Transverse colon (tissue), 4 donors: Measurements from ENCODE around the gene LETM1. TPM values are rescaled to one million over a fixed set of nuclear protein-coding genes. Genes with fewer than 3 reads are reported as not detected.

Experiments
- DNase-seq: peaks from one replicate; pipeline ENCODE4 v3.0.0-alpha.2; 2019
- H3K27ac ChIP-seq, 4 donors: fragments of 200-600 bp; sonication (generic); 2 replicates each; pipeline ENCODE4 v1.5.1; 2016 to 2018; ENCODE audit warnings: inconsistent platforms in 4 of 4
- H3K27me3 ChIP-seq: fragments of 200-600 bp; sonication (generic); 2 replicates; pipeline ENCODE4 v1.5.1; 2017; ENCODE audit warnings: inconsistent platforms
- H3K36me3 ChIP-seq, 4 donors: fragments of 200-600 bp; sonication (generic); 2 replicates each; pipeline ENCODE4 v1.5.1; 2017 to 2019; ENCODE audit warnings: inconsistent platforms in 4 of 4
- H3K4me1 ChIP-seq, 4 donors: fragments of 200-600 bp; sonication (generic); 2 replicates each; pipeline ENCODE4 v1.5.1; 2017 to 2020; ENCODE audit warnings: inconsistent platforms in 4 of 4
- H3K4me3 ChIP-seq, 4 donors: fragments of 200-600 bp; sonication (generic); 1 replicate in 1 of 4; 2 replicates in 3 of 4; pipeline versions ENCODE4 v1.5.1 to v1.6.1; 2017 to 2019; ENCODE audit warnings: inconsistent platforms in 4 of 4
- H3K9me3 ChIP-seq, 2 donors: fragments of 200-600 bp; sonication (generic); 2 replicates each; pipeline ENCODE4 v1.5.1; 2017 to 2019; ENCODE audit warnings: inconsistent platforms in 2 of 2
- EP300 ChIP-seq: sonication (generic); formaldehyde crosslinking; IDR thresholded peaks from one replicate; pipeline ENCODE4 v1.6.1; 2017; ENCODE audit warnings: antibody characterized with exemption, low read depth
- POLR2A ChIP-seq: fragments of 450-650 bp; IDR thresholded peaks from one replicate; pipeline ENCODE4 v1.6.1; 2016; ENCODE audit warnings: antibody characterized with exemption, mild to moderate bottlenecking, moderate library complexity
- POLR2AphosphoS5 ChIP-seq, 3 donors: sonication (generic); formaldehyde crosslinking; IDR thresholded peaks; one replicate each; pipeline ENCODE4 v1.6.1; 2016; ENCODE audit warnings: antibody characterized with exemption in 3 of 3
- WGBS, 2 donors: methylation state at CpG; one replicate each; pipeline ENCODE4 v1.1.5; 2018; ENCODE audit warnings: low coverage in 1 of 2; 5-methylcytosine and 5-hydroxymethylcytosine counted together
- in situ Hi-C, 4 donors: fragments of 200-750 bp; cut with MboI; loops; one replicate each; pipeline versions ENCODE4 v1.15.0 to v1.15.1; 2017; ENCODE audit warnings: low sequenced_read_pairs in 3 of 4, low pct_ligation_motif_present in 1 of 4, low pct_unique_long_range_greater_than_20kb in 1 of 4
- intact Hi-C: fragments of 100-400 bp; cut with DNase I; formaldehyde crosslinking; loops from one replicate; pipeline ENCODE4 v1.15.1; 2023; ENCODE audit warnings: low total_unique reads
- total RNA-seq, 4 donors: library from RNA; depleted of rRNA; stranded (reverse); fragments of >200 nt; gene quantifications; one replicate each; pipeline ENCODE4 v1.1.0, GENCODE V29; 2016
- TF ChIP-seq, protein P1 (sequence below), 5 experiments: fragments of 200-600 bp in 3 of 5; fragments of 450-650 bp in 2 of 5; sonication (generic) in 3 of 5; IDR thresholded peaks; 1 replicate in 2 of 5; 2 replicates in 3 of 5; pipeline ENCODE4 v1.5.1; 2016 to 2017; ENCODE audit warnings: antibody characterized with exemption in 5 of 5, inconsistent platforms in 3 of 5, mild to moderate bottlenecking in 2 of 5, moderate library complexity in 1 of 5

LETM1 gene
- total RNA-seq, 4 donors from 2014 or later: 173 to 469 (median 243) TPM

- no peak for DNase-seq
- H3K27me3 ChIP-seq: no peaks in the 10 kb centered on the region
- no peak overlapping the region for H3K4me3 ChIP-seq
- H3K9me3 ChIP-seq: no peaks in the 10 kb centered on the region
- no peaks in the 10 kb centered on the region for H3K36me3 ChIP-seq
- peaks cover 13 to 63% (median 50%) of the 10 kb centered on the region in 4 donors for H3K4me1 ChIP-seq
- intact Hi-C loops: no loop called here
- TF ChIP-seq POLR2AphosphoS5 (IDR thresholded peaks at IDR 0.05) (no peak), EP300 (no peak), POLR2A (no peak)
- TF ChIP-seq, protein P1, sequence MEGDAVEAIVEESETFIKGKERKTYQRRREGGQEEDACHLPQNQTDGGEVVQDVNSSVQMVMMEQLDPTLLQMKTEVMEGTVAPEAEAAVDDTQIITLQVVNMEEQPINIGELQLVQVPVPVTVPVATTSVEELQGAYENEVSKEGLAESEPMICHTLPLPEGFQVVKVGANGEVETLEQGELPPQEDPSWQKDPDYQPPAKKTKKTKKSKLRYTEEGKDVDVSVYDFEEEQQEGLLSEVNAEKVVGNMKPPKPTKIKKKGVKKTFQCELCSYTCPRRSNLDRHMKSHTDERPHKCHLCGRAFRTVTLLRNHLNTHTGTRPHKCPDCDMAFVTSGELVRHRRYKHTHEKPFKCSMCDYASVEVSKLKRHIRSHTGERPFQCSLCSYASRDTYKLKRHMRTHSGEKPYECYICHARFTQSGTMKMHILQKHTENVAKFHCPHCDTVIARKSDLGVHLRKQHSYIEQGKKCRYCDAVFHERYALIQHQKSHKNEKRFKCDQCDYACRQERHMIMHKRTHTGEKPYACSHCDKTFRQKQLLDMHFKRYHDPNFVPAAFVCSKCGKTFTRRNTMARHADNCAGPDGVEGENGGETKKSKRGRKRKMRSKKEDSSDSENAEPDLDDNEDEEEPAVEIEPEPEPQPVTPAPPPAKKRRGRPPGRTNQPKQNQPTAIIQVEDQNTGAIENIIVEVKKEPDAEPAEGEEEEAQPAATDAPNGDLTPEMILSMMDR (IDR thresholded peaks at IDR 0.05): no peak
- in situ Hi-C loops: no loop called here
- WGBS, 2 donors: 45 to 55% methylated on average over 4 of the region's 4 CpGs
- H3K27ac ChIP-seq: peak overlapping the region; percentile 94 to 99 (median 98)
Measured at GRCh38 chr4:1873291-1873690, 17.3 kb upstream of the LETM1 start.

DNA sequence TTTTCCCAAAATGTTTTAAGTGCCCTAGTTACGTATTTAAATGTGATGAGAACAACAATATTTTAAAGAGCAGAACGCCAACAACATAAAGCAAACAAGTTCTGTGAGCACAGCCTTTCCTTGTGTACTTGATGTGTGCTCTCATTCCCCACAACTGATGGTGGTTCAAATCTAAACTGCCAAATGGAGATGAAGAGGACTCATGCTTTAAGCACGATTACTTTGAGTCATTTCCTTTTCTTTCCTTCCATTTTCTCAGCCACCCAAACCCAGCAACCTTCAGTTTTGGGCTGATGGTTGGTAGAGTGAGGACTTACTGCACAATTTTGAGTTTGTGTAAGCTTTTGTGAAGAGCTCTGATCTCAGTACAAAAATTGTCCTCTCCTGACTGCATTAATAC, 16.9 kb upstream of the LETM1 start:
- intact Hi-C loops (no loop called here), in situ Hi-C loops (no loop called here)
- Histone ChIP-seq H3K4me1 (peaks cover 13 to 64% (median 50%) of the 10 kb centered on the region in 4 donors), H3K27me3 (no peaks in the 10 kb centered on the region), H3K27ac (peak overlapping the region; percentile 94 to 99 (median 98)), H3K9me3 (no peaks in the 10 kb centered on the region), H3K36me3 (no peaks in the 10 kb centered on the region), H3K4me3 (peak overlapping the region in 2 of 4 donors; percentile 80 to 96)
- WGBS, 2 donors: 18 to 23% methylated on average over 3 of the region's 3 CpGs
- DNase-seq: no peak
- TF ChIP-seq, protein P1 (IDR thresholded peaks at IDR 0.05): no peak
- TF ChIP-seq POLR2AphosphoS5 (IDR thresholded peaks at IDR 0.05) (no peak), POLR2A (no peak), EP300 (no peak)

DNA sequence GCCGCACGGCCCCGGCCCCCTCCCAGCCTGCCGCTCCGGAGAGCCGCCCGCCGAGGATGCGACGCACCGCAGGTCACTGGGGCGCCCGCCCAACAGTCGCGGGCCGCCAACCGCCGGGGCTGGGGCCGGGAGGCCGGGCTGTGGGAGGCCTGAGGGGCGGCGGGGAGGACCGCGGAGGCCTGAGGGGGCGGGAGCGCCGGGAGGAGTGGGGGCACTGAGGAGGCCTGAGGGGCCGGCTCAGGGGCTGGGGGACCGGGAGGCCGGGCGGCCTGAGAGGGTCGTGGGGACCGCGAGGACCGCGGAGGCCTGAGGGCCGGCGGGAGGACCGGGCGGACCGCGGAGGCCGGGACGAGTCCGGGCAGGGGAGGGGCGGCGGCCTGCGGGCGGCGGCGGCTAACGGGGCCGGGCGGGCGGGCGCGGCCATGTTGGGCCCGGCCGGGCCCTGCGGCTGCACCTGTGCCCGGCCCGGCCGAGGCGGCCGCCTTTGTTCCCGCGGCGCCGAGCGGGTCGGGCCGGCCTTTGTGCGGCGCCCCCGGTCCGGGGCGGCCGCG, 15.6 kb upstream of the LETM1 start:
- WGBS, 2 donors: 0% methylated on average over 3 of the region's 79 CpGs; no CpG with 5 or more reads in 1 of the 2 donors
- Histone ChIP-seq H3K4me1 (peaks cover 17 to 69% (median 53%) of the 10 kb centered on the region in 4 donors), H3K27me3 (peaks cover 7% of the 10 kb centered on the region), H3K4me3 (peak overlapping the region; percentile 80 to 97 (median 95)), H3K27ac (peak overlapping the region; percentile 94 to 99 (median 98)), H3K36me3 (no peaks in the 10 kb centered on the region), H3K9me3 (no peaks in the 10 kb centered on the region)
- TF ChIP-seq EP300 (no peak), POLR2A (no peak), POLR2AphosphoS5 (IDR thresholded peaks at IDR 0.05) (no peak)
- TF ChIP-seq, protein P1 (IDR thresholded peaks at IDR 0.05): no peak
- intact Hi-C loops (no loop called here), in situ Hi-C loops (no loop called here)
- peak; percentile 35 for DNase-seq

DNA sequence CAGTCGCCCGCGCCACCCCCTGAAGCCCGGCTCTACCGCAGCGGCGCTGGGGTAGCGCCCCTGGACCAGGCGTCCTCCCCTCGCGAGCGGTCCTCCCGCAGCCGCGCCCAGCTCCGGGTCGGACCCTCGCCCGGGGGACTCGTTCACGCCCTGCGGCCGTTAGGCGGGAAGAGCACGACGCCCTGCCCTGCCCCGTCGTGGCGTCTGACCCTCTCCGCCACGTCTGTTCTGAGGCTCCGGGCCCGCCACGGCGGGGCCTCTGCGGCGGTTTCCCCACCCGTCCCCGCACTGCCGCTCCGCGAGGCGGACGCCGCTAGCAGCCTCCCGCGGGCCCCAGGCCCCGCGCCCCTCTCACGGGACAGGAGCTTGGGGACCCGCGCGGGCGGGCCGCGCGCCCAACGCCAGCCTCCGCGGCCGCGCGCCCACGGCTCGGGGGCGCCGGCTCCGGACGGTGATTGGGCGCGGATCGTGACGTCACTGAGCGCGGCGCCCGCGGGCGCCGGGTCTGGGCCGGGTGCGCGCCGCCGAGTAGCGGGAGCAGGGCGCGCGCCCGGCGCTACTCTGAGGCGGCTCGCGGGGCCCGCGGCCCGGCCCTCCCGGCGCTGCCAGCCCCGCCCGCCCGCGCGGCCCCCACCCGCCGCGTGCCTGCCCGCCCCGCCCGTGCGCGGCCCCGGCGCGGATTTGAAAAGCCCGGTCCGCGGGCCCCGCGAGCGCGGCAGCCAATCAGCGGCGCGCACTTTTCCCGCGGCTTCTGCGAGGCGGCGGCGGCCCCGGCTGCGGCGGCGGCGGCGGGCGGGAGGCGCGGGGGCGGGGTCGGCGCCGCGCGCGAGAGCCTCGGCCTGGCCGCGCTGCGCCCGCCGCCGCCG, 14.9 kb upstream of the LETM1 start, which contains the start of gene NSD2:
Gene NSD2, plus strand, starts transcription at position 816 of the 866 bp plus-strand sequence. CDS start 29,262 bp downstream, outside the sequence.
- WGBS, 2 donors: 1% methylated on average over 27 of the region's 155 CpGs; no CpG with 5 or more reads in 1 of the 2 donors
- H3K9me3 ChIP-seq: no peaks in the 10 kb centered on the region
- intact Hi-C loops: no loop called here
- TF ChIP-seq EP300: no peak
- TF ChIP-seq POLR2AphosphoS5 (IDR thresholded peaks at IDR 0.05): peak; percentile 50 to 93 (median 93)
- TF ChIP-seq, protein P1 (IDR thresholded peaks at IDR 0.05): no peak
- peak; percentile 96 for TF ChIP-seq POLR2A
- peaks cover 11% of the 10 kb centered on the region for H3K27me3 ChIP-seq
- peak within 1 kb of the TSS; percentile 87 to 97 (median 95) for H3K4me3 ChIP-seq
- peak; percentile 94 for DNase-seq
- peak within 1 kb of the TSS; percentile 100 for H3K27ac ChIP-seq
- H3K4me1 ChIP-seq: peaks cover 17 to 65% (median 53%) of the 10 kb centered on the region in 4 donors
- no peaks in the 10 kb centered on the region for H3K36me3 ChIP-seq
- in situ Hi-C loops: no loop called here
